Stimulated activated naive CD4-positive, alpha-beta T cell treated with Interleukin-2 at 50 U/mL for 16 hours (primary cell): ENCODE data around the gene UNC93A.
"Not testable (repeated sequence)": the region's sequence is repeated elsewhere in the genome, so short reads cannot be mapped to it uniquely, and the experiment has no call there.

Source experiments
- DNase-seq: peaks from one replicate; lab custom pipeline; 2025; lab: John Stamatoyannopoulos, UW

UNC93A gene

DNA sequence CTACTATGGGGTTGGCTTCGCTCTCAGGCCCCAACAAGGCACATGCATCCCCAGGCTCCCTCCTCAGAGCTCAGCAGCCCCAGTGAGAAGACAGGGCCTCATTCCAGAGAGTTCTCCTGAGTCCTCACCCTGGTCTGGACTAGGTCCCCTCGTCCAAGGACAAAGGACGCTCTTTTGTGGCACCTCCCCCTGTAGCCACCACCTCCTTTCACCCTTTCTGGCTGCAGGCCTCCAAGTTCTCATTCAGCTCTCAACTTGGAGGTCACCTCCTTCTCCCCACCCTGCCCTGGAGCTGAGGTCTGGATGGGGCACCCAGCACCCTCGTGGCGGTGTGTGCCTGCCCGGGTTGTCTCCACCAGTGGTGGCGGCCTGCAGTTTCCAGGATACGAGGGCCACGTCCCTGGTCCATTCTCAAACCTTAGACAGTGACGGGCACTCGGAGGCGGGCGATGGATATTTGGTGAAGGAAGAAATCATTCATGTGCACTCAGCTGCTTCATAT, 2.5 kb downstream of the UNC93A start:
- DNase-seq: no peak

DNA sequence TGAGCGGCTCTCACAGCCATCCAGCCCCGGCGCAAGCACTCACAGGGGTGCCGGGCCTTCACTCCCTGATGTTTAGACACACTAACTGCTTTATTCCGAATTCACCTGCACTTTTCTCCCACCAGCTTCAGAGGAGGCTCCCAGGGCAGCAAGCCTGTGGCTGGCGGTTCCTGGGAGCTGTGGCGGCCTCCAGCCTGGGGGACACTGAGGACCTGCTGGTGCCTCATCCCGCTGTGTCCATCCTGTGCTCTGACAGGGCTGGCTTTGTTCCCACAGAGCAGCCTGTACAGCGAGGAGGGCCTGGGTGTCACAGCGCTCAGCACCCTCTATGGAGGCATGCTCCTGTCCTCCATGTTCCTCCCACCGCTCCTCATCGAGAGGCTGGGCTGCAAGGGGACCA, 3.1 kb downstream of the UNC93A start:
- no peak for DNase-seq

DNA sequence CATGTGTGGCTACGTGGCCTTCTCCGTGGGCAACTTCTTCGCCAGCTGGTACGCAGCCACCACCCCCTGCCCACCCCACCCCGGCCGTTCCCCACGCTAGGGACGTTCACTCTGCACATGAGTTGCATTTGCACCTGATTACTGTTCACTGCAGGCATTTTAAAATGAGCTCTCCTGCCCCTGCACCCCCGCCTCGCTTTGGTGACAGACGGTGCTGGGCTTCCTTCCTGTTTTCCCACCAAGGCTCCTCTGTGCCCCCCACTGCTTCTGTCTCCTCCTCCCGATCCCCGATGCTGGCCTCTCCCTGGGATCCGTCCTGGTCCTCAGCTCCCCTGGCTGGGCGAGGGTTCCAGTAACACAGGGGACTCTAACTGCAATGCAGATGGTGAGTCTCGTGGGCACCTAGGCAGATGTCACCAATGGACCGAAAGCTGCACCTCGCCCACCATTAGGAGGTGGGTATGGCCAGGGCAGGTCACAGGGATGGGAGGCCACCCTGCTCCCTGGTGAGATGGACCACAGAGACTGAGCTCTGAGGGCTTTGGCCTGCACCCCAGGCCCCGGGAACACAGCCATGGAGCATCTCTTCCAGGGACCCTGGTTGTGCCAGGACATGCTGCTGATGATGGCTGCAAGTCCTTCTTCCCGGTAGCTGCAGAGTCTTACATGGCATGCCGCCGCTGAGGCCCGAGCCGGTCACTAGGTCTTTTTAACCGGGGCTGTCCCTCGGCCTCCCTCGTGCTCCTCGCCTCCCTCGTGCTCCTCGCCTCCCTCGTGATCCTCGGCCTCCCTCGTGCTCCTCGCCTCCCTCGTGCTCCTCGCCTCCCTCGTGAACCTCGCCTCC, 3.8 kb downstream of the UNC93A start:
- DNase-seq: no peak

DNA sequence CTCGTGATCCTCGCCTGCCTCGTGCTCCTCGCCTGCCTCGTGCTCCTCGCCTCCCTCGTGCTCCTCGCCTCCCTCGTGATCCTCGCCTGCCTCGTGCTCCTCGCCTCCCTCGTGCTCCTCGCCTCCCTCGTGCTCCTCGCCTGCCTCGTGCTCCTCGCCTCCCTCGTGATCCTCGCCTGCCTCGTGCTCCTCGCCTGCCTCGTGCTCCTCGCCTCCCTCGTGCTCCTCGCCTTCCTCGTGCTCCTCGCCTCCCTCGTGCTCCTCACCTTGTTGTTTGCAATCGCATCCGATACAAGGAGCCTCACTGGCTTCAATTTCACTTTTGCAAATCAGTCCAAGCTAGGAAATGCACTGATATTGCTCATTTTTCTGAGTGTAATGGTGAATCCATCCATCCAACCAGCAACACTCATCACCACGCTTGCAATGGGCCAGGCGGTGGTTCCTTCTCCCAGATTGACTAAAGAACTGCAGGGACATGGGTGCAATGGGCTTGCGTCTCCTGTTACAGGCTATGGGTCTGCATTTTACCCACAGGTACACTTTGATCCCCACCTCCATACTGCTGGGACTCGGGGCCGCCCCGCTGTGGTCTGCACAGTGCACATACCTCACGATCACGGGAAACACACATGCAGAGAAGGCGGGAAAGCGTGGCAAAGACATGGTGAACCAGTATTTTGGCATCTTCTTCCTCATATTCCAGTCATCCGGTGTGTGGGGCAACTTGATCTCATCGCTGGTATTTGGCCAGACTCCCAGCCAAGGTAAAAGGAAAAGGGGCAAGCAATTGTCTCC, 4.6 kb downstream of the UNC93A start:
- DNase-seq: no peak

DNA sequence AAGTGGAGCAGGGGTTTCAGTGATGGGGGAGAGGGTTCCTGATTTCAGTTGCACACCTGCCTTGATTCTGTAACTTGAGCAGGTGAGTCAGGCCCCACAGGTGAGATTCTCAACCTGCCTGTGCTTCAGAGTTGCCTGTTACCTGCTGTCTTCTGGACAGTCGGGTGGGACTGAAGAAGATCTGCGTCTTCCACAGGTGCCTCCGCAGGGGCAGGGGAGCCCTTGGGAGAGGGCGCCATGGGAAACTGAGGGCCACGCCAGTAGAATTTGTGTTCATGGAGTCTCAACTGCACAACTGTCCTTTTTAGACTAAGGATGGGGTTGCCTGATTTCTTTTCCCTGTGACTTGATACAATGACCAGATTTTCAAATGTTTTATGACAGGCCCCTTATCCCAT, 5.2 kb downstream of the UNC93A start:
- DNase-seq: no peak

DNA sequence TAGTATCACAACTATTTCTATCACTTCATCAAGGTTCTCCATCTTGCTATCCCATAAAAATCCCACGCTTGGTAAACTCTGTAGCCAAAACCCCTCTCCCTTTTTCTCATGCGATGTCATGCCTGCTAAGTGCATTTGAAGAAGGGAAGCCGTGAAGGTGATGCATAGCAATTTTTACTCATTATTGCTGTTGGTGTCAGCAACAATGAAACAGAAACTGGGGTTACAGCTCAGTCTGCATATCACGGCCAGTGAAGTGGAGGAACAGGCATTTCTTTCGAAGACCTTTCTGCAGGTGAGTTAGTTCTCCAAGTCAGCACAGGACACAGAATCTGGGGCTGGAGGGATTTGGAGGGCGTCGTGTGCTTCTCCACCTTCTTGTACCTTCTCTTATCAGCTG, 5.8 kb downstream of the UNC93A start:
- DNase-seq: no peak

DNA sequence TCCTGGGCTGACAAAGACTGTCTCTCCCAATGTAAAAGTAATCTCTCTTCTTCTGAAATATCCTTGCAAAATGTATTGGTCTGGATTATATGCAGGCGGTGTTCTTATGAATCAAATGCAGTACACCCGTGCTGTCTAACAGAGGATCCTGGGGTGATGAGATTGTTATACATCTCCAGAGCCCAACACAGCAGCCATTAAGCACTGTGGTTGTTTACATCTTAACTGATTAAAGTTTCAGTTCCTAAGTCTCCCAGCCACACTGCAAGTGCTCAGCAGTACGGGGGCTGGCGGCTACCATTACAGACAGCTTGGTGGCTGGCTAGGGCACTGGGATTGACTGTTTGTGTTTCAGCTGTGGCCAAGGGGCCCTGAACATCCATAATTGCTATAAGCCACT, 7.0 kb downstream of the UNC93A start:
- DNase-seq: no peak

DNA sequence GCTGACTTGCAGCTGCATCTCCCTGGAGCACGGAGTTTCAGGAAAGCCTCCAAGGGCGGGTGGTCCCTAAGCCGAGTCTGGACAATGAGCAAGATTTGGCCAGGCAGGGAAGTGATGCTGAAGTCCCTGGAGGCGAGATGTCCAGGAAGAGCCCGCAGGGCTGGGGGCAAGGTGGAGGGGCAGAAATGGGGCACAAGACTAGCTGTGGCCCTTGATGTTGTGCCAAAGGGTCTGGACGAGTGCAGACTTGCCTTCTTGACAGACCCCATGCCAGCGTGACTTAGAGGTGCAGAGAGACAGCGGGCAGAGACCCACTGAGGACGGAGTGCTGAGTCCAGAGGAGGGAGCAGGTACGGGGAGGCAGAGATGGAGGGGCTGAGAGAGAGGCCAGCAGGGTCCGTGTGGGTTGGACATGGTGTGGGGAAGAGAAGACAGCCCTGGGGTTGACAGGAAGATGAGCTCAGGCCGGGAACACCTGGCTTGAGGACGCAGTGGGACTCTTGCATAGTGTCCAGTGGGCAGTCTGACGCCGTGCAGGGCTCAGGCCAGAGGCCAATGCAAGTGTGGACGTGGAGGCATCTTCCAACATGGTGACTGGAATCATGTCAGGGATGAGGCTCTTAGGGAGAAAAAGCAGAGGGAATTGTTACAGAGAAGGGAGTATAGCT, 8.7 kb downstream of the UNC93A start:
- DNase-seq: no peak

DNA sequence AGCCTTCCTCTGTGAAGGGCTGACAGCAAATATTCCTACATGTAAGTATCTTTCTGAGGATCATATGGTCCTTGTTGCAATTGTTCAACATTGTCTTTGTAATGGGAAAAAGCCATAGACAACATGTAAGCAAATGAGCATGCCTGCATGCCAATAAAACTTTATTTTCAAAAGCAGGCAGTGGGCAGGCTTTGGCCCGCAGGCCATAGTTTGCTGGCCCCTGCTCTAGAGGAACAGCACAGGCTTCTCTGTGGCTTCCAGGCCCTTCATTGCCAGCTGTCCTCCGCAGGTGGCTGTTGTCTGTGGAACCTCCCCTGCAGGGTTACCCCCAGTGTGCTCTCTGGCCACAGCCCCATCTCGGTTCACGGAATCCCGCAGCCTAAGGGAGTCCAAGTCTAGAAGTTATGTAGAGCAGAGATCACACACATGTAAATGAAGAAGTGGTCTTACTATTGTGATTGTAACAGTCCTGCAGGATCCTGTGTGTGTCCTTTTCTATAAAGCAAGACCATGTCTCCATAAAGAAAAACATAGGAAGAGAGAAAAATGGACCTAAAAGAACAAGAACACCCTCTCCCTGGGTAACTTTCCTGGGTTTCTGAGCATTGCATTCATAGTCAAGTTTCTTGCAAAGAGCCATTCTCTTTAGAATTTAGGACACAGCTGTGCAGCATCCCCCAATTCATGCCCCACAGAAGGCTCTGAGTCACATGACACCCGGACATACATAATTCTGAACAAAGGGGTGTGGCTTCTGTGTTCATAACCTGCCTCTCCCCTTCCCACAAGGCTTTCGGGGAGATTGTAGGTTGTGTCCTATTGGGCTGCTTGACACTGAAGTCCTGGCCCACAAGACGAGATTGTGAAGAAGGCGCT, 10.0 kb downstream of the UNC93A start:
- no peak for DNase-seq

DNA sequence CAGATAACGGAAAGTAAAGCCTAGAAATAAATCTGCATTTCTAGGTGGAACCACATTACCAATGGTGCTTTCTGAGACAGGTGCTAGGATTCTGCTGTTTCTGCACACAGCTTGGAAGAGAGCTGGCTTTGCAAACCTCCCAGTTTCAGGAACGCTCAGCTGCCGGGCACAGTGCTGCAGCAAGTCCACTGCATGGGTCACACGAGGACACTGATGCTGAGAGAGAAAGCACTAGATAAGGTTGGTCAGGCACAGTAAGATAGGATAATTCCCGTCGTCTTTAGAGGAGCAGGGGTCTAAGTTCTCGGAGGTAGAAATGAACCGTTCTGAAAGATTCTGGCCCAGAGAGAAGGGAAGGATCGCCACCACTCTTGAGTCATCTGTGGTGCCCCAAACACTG, 11.0 kb downstream of the UNC93A start:
- DNase-seq: no peak

DNA sequence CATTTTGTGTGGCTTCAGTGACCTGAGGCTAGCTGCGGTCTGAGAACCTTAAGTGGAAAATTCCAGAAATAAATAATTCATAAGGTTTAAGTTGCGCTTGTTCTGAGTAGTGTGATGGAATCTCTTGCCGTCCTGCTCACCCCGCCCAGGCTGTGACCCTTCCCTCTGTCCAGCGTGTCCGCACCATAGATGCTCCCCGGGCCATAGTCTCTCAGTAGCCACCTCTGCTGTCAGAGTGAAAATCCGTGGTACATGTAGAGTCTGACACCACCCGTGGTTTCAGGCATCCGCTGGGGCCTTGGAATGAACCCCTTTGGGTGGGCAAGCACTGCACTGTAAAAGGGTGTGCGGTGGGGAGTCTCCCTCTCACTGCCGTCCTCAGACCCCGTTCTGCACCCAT, 11.7 kb downstream of the UNC93A start:
- no peak for DNase-seq

DNA sequence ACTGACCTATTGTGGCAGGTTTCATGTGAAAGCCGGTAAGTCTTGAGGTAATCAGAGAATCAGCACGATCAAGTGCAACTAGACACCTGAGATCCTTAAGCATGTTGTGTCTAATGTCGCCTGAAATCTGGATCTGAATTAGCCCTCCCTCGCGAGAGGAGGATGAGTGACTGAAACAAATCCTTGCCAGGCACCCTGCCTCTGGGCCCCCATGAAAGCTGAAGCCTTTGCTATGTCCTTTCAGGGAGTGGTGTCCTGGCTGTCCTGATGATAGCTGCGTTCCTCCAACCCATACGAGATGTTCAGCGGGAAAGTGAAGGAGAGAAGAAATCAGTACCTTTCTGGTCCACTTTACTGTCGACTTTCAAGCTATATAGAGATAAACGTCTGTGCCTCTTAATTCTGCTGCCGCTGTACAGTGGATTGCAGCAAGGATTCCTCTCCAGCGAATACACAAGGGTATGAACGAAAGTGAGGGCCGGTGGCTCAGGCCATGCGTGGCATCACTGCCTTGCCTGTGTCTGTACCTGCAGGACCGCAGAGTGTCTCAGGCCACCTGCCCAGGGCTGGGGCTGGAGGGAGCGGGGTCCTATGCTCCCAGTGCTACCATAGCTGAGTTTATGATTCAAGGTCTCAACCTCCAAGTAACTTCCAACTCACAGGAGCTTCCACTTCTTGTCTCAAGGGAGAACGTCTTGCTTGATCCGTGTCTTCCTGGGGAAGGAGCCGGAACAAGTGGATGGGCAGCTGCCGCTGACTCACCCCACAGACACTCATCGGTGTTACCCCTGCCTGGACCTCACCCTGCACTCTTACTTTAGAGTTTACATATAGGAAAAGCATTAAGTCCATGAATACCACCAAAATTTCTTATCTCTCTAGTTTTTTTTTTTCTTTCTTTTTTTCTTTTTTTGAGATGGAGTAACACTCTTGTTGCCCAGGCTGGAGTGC, 12.8 kb downstream of the UNC93A start:
- DNase-seq: no peak

DNA sequence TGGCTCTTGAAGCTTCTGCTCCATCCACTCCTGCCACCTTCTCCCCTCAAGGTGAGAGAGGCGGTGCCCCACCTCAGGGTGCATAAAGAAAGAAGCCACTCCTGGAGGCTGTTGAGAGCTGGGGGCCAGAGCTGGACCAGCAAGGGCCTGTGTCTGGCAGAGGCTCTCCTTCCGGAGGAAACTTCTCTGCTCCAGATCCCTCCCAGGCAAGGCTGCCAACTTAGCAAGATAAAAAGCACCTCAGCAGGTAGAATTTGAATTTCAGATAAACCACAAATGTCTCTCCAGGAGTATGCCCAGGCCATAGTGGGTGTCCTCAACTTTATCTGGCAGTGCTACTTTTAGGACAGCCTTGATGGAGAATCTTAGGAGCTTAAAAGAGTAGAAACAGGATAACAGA, 13.8 kb downstream of the UNC93A start:
- DNase-seq: no peak

DNA sequence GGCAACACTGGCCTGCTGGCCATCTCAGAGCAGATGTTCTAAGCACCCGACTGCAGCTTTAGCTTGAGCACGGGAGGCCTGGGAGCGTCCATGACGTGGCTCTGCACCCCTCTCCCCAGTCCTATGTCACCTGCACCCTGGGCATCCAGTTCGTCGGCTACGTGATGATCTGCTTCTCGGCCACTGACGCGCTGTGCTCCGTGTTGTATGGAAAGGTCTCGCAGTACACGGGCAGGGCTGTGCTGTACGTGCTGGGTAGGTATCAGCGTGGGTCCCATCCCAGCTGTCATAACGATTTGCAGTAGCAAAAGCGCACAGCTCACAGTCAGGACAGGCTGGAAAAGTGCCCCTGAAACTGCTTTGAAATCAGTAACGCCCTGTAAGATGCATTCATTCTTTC, 14.7 kb downstream of the UNC93A start:
- DNase-seq: no peak

DNA sequence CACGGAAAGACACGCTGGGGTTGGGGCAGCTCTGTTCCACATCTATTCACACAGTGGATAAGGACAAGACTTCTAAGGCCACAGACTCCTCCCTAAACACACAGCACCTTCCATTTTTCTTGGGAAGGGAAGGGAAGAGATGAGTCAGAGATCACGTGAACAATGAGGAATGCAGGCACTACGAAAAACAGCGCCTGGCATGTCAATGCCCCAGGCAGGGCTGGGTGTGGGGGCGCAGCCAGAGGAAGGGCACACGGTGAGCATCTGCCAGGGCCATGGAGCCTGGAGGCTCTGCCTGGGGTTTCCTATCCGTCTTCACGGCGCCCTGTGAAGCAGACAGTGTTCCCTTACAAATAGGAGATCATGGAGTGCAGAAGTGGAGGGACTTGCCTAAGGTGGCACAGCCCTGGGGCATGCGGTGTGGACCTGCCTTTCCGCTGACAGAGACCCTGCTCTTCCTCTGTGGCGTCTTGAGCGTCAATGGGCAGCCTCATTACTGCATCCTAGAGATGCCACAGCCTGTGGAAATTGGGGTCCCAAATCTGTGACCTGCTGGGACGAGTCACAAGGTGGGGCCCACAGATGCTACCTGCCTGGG, 15.4 kb downstream of the UNC93A start:
- no peak for DNase-seq

DNA sequence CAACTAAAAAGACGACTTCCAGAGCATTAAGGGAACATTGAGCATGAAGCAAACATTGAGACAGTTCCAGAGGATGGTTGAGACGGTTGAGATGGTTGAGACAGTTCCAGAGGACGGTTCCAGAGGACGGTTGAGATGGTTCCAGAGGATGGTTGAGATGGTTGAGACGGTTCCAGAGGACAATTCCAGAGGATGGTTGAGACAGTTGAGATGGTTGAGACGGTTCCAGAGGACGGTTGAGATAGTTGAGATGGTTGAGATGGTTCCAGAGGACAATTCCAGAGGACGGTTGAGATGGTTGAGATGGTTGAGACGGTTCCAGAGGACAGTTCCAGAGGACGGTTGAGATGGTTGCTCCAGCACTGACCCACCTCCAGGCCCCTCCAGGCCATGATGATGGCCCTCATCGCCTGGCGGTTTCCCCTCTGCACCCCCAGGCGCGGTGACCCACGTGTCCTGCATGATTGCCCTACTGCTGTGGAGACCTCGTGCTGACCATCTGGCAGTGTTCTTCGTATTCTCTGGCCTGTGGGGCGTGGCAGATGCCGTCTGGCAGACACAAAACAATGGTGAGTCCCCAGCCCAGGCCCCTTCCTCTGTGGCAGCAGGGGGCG, 16.3 kb downstream of the UNC93A start:
- DNase-seq: no peak

DNA sequence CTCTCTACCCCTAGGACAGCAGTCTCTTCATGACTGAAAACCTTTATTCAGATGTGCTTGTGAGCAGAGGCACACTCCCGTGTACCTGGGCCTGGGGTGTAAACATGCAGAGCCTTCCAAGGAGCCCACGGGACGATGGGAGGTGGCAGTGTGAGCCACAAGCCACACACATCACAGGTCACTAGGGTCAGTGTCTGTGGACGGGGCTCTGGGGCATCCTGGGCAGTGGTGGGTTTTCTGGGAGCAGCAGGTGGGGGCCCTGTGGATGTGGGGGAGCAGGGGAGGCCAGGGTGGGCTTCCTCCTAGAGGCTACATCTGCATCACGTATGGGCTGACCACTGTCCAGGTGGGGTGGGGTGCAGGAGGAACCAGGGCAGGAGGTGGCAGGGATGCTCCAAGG, 17.1 kb downstream of the UNC93A start:
- no peak for DNase-seq

DNA sequence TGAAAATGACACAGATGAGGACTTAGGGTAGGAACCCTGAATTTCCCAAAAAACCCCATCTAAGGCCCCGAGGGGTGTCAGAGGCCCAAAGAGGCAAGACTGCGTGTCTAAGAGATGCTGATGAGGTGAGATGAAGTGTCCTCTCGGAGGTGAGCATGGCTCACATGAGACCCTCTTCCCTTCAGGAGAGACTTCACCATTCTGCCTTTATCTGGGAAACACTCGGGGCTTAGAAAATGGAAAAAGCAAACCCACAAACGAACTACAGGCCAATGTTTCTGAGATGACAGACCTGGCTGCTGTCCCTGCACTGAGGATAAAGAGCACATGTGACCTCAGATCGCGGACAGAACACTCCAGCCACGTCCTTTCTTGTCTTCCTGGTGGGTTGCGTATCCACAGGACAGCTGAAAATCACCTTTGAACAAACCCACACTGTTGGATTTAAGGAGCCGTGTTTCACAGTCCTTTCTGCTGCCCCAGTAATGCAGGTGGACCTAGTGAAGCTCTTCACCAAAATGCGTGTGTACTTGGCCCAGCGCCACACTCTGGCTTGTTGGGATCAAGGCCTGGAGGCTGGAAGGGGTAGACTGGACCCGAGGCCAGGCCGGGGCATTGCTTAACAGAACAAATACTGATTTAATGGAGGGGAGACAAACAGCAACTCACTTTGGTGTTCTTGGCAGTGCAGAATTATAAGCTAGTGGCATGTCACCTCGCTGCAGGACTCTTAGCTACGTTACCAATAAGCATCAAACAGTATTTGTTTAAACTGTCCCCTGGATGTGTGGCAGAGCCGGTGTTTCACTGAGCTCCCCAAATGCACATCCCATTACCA, 18.5 kb downstream of the UNC93A start:
- DNase-seq: not testable (repeated sequence)

DNA sequence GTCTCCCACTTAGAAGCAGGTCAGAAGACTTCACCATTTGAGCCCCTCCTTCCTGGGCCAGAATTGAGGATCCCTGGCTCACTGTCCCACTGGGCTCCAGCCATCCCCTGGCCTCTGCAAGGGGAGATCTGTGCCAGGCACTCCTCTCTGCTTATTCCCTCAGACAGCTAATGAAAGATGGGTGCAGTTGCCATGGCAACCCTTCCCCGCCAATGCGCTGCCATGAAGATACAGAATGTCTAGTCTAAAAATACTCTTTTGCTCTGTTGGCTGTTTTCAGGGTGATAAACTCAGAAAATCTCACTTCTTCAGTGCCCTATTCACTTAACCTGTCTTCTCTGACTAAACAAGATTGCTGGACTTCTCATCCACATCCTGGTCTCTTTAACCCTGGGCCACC, 20.2 kb downstream of the UNC93A start:
- no peak for DNase-seq
